Fibroblast of the aortic adventitia (primary cell): ENCODE measurements around the gene IL36RN. TPM values are rescaled to one million over a fixed set of nuclear protein-coding genes. Genes with fewer than 3 reads are reported as not detected.

Experiments used
- DNase-seq: peaks from one replicate; pipeline ENCODE4 v3.0.0-alpha.2; 2010; ENCODE audit warnings: low read depth
- H3K4me3 ChIP-seq: 2 replicates; pipeline ENCODE4 v1.5.1; 2011; ENCODE audit warnings: low read depth, mild to moderate bottlenecking, control low read depth, low read length, moderate library complexity
- CTCF ChIP-seq: IDR thresholded peaks from 2 replicates; pipeline ENCODE4 v1.5.1; 2011; ENCODE audit warnings: mild to moderate bottlenecking, low read length, control low read depth, inconsistent platforms; ENCODE audit not compliant: insufficient read depth
- total RNA-seq: library from RNA; depleted of rRNA; stranded (reverse); fragments of >200 nt; gene quantifications from 2 replicates; pipeline ENCODE4 v1.2.3, GENCODE V29; 2012; ENCODE audit warnings: low replicate concordance

IL36RN gene
- total RNA-seq, 1 donor, result not detected

- no peak overlapping the region for H3K4me3 ChIP-seq
- no peak for DNase-seq
- TF ChIP-seq CTCF, result no peak
Measured at GRCh38 chr2:113027691-113028090, 31.3 kb upstream of the IL36RN start.

GRCh38 chr2:113028112-113028511 is 30.9 kb upstream of the IL36RN start:
- no peak for TF ChIP-seq CTCF
- no peak overlapping the region for H3K4me3 ChIP-seq
- no peak for DNase-seq

GRCh38 chr2:113032737-113033136 is 26.3 kb upstream of the IL36RN start:
- DNase-seq, result no peak
- TF ChIP-seq CTCF, result no peak
- H3K4me3 ChIP-seq, result no peak overlapping the region

GRCh38 chr2:113034016-113034415 is 25.0 kb upstream of the IL36RN start:
- H3K4me3 ChIP-seq, result no peak overlapping the region
- DNase-seq, result no peak
- no peak for TF ChIP-seq CTCF

GRCh38 chr2:113036763-113037162 is 22.2 kb upstream of the IL36RN start:
- no peak for DNase-seq
- H3K4me3 ChIP-seq, result no peak overlapping the region
- TF ChIP-seq CTCF, result no peak

GRCh38 chr2:113038291-113038690 is 20.7 kb upstream of the IL36RN start:
- no peak for DNase-seq
- TF ChIP-seq CTCF, result no peak
- no peak overlapping the region for H3K4me3 ChIP-seq

GRCh38 chr2:113039158-113039557 is 19.8 kb upstream of the IL36RN start:
- no peak for DNase-seq
- H3K4me3 ChIP-seq, result no peak overlapping the region
- TF ChIP-seq CTCF, result no peak
